Osteoblast (primary cell): ENCODE measurements around the gene TRIM46. TPM values are rescaled to one million over a fixed set of nuclear protein-coding genes. Genes with fewer than 3 reads are reported as not detected.
A peak's percentile ranks its signal among the peaks of the same experiment; 100 is the strongest.

Source experiments
- DNase-seq: peaks from one replicate; pipeline ENCODE4 v3.0.0; 2011; ENCODE audit warnings: low spot score, mixed read lengths; ENCODE audit not compliant: insufficient read length; ENCODE audit errors: missing footprints
- H2AFZ ChIP-seq: 2 replicates; pipeline ENCODE4 v1.6.0; 2011; ENCODE audit warnings: mild to moderate bottlenecking, low read length
- H3K27ac ChIP-seq: 2 replicates; pipeline ENCODE4 v1.5.1; 2011; ENCODE audit warnings: mild to moderate bottlenecking, low read depth, low read length, moderate library complexity
- H3K27me3 ChIP-seq: 2 replicates; pipeline ENCODE4 v1.6.0; 2012; ENCODE audit warnings: mild to moderate bottlenecking, control low read depth, inconsistent platforms, low read length, moderate library complexity; ENCODE audit not compliant: insufficient read depth
- H3K36me3 ChIP-seq: 2 replicates; pipeline ENCODE4 v1.5.1; 2011; ENCODE audit warnings: mild to moderate bottlenecking, low read length, control low read depth, moderate library complexity; ENCODE audit not compliant: insufficient read depth
- H3K4me1 ChIP-seq: 2 replicates; pipeline ENCODE4 v1.5.1; 2011; ENCODE audit warnings: mild to moderate bottlenecking, low read length, control low read depth, moderate library complexity; ENCODE audit not compliant: insufficient read depth
- H3K4me2 ChIP-seq: 2 replicates; pipeline ENCODE4 v1.6.0; 2011; ENCODE audit warnings: mild to moderate bottlenecking, low read length; ENCODE audit not compliant: insufficient read depth
- H3K4me3 ChIP-seq: fragments of 200-600 bp; sonication (generic); 3 replicates; pipeline ENCODE4 v1.5.1; 2012; ENCODE audit warnings: mild to moderate bottlenecking, low read length, inconsistent platforms; ENCODE audit not compliant: insufficient read depth
- H3K79me2 ChIP-seq: 2 replicates; pipeline ENCODE4 v1.6.0; 2012; ENCODE audit warnings: mild to moderate bottlenecking, low read length, control low read depth, inconsistent platforms; ENCODE audit not compliant: insufficient read depth
- H3K9me3 ChIP-seq: 2 replicates; pipeline ENCODE4 v1.5.1; 2011; ENCODE audit warnings: low read depth, low read length, control low read depth
- H4K20me1 ChIP-seq: 2 replicates; pipeline ENCODE4 v1.6.0; 2012; ENCODE audit warnings: mild to moderate bottlenecking, low read length, control low read depth; ENCODE audit not compliant: insufficient read depth
- total RNA-seq: library from RNA; depleted of rRNA; stranded (reverse); fragments of >200 nt; gene quantifications from 2 replicates; pipeline ENCODE4 v1.2.3, GENCODE V29; 2012
- TF ChIP-seq, protein P1 (sequence below): IDR thresholded peaks from 2 replicates; pipeline ENCODE4 v1.5.1; 2011; ENCODE audit warnings: mild to moderate bottlenecking, low read depth, low read length, moderate library complexity; ENCODE audit errors: extremely low read depth

The TRIM46 gene
- total RNA-seq, 1 donor, result 3.3 TPM

DNA sequence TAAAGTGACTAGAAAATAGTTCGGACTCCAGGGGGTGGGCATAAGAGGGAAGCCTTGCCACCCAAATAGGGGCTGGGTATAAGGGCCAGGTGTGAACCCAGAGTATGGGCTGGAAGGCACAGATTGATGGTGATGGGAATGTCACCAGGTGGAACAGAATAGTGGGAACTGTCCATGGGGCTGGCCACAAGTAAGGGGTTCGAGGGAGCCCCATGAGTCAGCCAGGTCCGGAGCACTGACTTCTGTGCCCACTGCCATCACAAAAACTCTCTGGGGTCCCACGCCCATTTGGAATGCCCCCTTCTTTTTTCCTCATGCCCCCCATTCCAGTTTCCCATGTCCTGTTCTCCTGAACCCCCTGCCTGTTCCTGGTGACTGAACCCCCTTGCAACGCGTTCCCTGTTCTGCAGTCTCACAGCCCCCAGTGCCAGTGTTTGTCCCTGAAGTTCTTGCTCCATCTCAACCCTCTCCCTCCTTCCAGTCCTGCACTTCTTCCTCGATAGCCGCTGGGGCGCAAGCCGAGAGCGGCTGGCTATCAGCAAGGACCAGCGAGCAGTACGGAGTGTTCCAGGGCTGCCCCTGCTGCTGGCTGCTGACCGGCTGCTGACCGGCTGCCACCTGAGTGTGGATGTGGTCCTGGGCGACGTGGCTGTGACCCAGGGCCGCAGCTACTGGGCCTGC lies 7.9 kb downstream of the TRIM46 start:
- Histone ChIP-seq H3K27me3 (no peaks in the 10 kb centered on the region), H3K4me3 (no peak overlapping the region), H3K4me1 (no peaks in the 10 kb centered on the region), H3K27ac (no peak overlapping the region), H2AFZ (no peak overlapping the region), H3K36me3 (no peaks in the 10 kb centered on the region), H3K79me2 (no peaks in the 10 kb centered on the region), H4K20me1 (no peaks in the 10 kb centered on the region), H3K4me2 (no peak overlapping the region), H3K9me3 (no peaks in the 10 kb centered on the region)
- peak; percentile 60 for DNase-seq
- TF ChIP-seq, protein P1, sequence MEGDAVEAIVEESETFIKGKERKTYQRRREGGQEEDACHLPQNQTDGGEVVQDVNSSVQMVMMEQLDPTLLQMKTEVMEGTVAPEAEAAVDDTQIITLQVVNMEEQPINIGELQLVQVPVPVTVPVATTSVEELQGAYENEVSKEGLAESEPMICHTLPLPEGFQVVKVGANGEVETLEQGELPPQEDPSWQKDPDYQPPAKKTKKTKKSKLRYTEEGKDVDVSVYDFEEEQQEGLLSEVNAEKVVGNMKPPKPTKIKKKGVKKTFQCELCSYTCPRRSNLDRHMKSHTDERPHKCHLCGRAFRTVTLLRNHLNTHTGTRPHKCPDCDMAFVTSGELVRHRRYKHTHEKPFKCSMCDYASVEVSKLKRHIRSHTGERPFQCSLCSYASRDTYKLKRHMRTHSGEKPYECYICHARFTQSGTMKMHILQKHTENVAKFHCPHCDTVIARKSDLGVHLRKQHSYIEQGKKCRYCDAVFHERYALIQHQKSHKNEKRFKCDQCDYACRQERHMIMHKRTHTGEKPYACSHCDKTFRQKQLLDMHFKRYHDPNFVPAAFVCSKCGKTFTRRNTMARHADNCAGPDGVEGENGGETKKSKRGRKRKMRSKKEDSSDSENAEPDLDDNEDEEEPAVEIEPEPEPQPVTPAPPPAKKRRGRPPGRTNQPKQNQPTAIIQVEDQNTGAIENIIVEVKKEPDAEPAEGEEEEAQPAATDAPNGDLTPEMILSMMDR, result no peak

DNA sequence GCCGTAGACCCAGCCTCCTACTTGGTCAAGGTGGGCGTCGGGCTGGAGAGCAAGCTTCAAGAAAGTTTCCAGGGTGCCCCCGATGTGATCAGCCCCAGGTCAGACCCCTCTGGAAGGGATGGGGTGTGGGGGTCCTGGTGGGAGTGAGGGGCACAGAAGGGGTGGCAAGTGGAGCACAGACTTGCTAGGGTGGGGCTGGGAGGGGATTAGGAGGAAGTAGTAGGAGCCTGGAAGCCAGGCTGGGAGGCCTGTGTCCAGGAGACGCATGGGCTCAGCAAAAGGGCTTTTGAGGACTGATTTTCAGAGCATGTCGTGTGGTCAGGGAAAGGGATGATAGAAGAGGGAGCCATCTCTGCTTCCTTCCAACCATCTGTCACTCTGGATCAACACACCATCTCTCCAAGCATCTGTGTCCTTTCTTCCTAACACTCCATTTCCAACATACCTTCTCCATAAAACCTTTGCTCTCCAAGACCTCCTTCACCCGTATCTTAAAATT lies 8.5 kb downstream of the TRIM46 start:
- Histone ChIP-seq H2AFZ (no peak overlapping the region), H3K27me3 (no peaks in the 10 kb centered on the region), H3K36me3 (no peaks in the 10 kb centered on the region), H3K27ac (no peak overlapping the region), H3K79me2 (no peaks in the 10 kb centered on the region), H3K4me3 (no peak overlapping the region), H3K4me1 (no peaks in the 10 kb centered on the region), H4K20me1 (no peaks in the 10 kb centered on the region), H3K4me2 (no peak overlapping the region), H3K9me3 (no peaks in the 10 kb centered on the region)
- peak; percentile 86 for DNase-seq
- TF ChIP-seq, protein P1, result no peak

DNA sequence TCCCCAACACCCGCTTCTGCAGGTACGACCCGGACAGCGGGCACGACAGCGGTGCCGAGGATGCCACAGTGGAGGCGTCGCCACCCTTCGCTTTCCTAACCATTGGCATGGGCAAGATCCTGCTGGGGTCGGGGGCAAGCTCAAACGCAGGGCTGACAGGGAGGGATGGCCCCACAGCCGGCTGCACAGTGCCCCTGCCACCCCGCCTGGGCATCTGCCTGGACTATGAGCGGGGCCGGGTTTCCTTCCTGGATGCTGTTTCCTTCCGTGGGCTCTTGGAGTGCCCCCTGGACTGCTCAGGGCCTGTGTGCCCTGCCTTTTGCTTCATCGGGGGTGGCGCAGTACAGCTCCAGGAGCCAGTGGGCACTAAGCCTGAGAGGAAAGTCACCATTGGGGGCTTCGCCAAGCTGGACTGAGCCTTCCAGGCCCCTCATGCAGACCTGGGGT lies 10.1 kb downstream of the TRIM46 start:
- TF ChIP-seq, protein P1, result no peak
- H3K4me2 ChIP-seq, result no peak overlapping the region
- no peaks in the 10 kb centered on the region for H3K4me1 ChIP-seq
- no peak overlapping the region for H3K4me3 ChIP-seq
- DNase-seq, result peak; percentile 83
- no peaks in the 10 kb centered on the region for H4K20me1 ChIP-seq
- H3K36me3 ChIP-seq, result no peaks in the 10 kb centered on the region
- no peak overlapping the region for H3K27ac ChIP-seq
- H3K79me2 ChIP-seq, result no peaks in the 10 kb centered on the region
- H3K27me3 ChIP-seq, result no peaks in the 10 kb centered on the region
- H2AFZ ChIP-seq, result no peak overlapping the region
- no peaks in the 10 kb centered on the region for H3K9me3 ChIP-seq

DNA sequence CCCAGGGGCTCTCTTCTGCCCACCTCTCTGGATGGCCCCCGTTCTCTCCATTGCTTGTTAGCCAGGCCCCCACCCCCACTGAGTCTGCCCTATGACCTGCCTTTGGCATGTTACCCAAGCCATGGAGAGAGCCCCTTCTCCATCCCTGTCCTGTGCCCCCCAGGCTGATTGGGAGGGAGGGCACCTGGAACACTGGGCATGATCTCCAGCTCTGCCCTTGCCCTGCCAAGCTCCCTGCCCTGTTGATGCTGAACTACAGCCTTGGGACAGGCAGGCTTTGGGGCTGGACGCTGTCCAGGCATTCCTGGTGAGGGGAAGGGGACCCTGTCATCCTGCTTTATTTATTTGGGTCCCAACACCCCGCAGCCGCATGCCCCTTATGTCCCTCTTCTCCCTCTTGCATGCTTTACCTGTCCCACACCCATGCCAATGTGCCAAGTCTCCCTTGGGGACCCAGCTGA lies 10.7 kb downstream of the TRIM46 start:
- H3K36me3 ChIP-seq, result no peaks in the 10 kb centered on the region
- no peaks in the 10 kb centered on the region for H3K79me2 ChIP-seq
- no peaks in the 10 kb centered on the region for H4K20me1 ChIP-seq
- H2AFZ ChIP-seq, result no peak overlapping the region
- H3K27me3 ChIP-seq, result no peaks in the 10 kb centered on the region
- TF ChIP-seq, protein P1, result no peak
- peak; percentile 81 for DNase-seq
- no peaks in the 10 kb centered on the region for H3K9me3 ChIP-seq
- H3K4me2 ChIP-seq, result no peak overlapping the region
- H3K4me1 ChIP-seq, result no peaks in the 10 kb centered on the region
- no peak overlapping the region for H3K4me3 ChIP-seq
- H3K27ac ChIP-seq, result no peak overlapping the region
